C4-2B (cell line): ENCODE measurements around the gene TPPP2.

Experiments used
- ZFX ChIP-seq: fragments of 450-650 bp; IDR thresholded peaks from 2 replicates; pipeline ENCODE4 v1.6.1; 2017
- TF ChIP-seq, protein P1 (sequence below): fragments of 450-650 bp; conservative IDR thresholded peaks from 2 replicates; pipeline ENCODE4 v1.5.1; 2017; ENCODE audit warnings: mild to moderate bottlenecking

DNA sequence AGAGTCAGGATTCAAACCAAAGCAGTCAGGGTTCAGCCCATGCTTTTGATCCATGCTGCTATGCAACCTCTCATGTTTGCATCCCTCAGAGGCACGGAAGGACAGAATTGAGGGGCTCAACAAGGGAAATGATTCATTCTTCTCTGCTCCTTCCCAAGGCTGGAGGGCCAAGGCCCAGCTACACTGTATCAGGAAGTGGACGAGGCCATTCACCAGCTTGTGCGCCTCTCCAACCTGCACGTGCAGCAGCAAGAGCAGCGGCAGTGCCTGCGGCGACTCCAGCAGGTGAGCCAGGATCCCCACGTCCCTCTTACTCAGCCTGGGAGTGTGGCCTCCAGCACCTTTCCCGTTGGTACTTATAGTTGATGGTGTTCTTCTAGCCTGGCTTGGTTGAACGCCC lies 48.7 kb downstream of the TPPP2 start:
- TF ChIP-seq, protein P1, sequence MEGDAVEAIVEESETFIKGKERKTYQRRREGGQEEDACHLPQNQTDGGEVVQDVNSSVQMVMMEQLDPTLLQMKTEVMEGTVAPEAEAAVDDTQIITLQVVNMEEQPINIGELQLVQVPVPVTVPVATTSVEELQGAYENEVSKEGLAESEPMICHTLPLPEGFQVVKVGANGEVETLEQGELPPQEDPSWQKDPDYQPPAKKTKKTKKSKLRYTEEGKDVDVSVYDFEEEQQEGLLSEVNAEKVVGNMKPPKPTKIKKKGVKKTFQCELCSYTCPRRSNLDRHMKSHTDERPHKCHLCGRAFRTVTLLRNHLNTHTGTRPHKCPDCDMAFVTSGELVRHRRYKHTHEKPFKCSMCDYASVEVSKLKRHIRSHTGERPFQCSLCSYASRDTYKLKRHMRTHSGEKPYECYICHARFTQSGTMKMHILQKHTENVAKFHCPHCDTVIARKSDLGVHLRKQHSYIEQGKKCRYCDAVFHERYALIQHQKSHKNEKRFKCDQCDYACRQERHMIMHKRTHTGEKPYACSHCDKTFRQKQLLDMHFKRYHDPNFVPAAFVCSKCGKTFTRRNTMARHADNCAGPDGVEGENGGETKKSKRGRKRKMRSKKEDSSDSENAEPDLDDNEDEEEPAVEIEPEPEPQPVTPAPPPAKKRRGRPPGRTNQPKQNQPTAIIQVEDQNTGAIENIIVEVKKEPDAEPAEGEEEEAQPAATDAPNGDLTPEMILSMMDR: no peak
- TF ChIP-seq ZFX: no peak
